Liver (tissue), 9 donors: Measurements from ENCODE around the gene ZNRF4. TPM values are rescaled to one million over a fixed set of nuclear protein-coding genes. Genes with fewer than 3 reads are reported as not detected.

ENCODE experiments used
- DNase-seq: peaks from one replicate; pipeline ENCODE4 v3.0.0-alpha.2; 2017; ENCODE audit warnings: low spot score
- H3K27ac ChIP-seq, 2 donors: one replicate each; pipeline ENCODE4 v1.7.0; 2013; ENCODE audit warnings: inconsistent platforms in 2 of 2, low read length in 2 of 2, control low read depth in 1 of 2, low read depth in 1 of 2, mild to moderate bottlenecking in 1 of 2
- H3K27me3 ChIP-seq, 4 donors: one replicate each; pipeline versions ENCODE4 v1.6.1 to v1.7.0; 2013; ENCODE audit warnings: low read length in 3 of 4, inconsistent platforms in 1 of 4, mild to moderate bottlenecking in 1 of 4, moderate library complexity in 1 of 4; ENCODE audit not compliant: control insufficient read depth in 4 of 4, insufficient read depth in 4 of 4
- H3K36me3 ChIP-seq, 4 donors: one replicate each; pipeline versions ENCODE4 v1.6.1 to v1.7.0; 2013; ENCODE audit warnings: low read length in 3 of 4, mild to moderate bottlenecking in 3 of 4, low read depth in 1 of 4, moderate library complexity in 1 of 4; ENCODE audit not compliant: control insufficient read depth in 4 of 4, insufficient read depth in 3 of 4
- H3K4me1 ChIP-seq, 4 donors: one replicate each; pipeline versions ENCODE4 v1.6.1 to v1.7.0; 2013; ENCODE audit warnings: low read length in 3 of 4, mild to moderate bottlenecking in 3 of 4, moderate library complexity in 1 of 4; ENCODE audit not compliant: control insufficient read depth in 4 of 4, insufficient read depth in 4 of 4
- H3K4me3 ChIP-seq, 3 donors: one replicate each; pipeline versions ENCODE4 v1.6.1 to v1.7.0; 2013; ENCODE audit warnings: low read length in 3 of 3, control low read depth in 1 of 3, low read depth in 1 of 3, mild to moderate bottlenecking in 1 of 3
- H3K9ac ChIP-seq, 2 donors: one replicate each; pipeline ENCODE4 v1.7.0; 2013; ENCODE audit warnings: low read length in 2 of 2, mild to moderate bottlenecking in 2 of 2, moderate library complexity in 2 of 2, control low read depth in 1 of 2, low read depth in 1 of 2
- H3K9me3 ChIP-seq, 4 donors: one replicate each; pipeline versions ENCODE4 v1.6.1 to v1.7.0; 2013; ENCODE audit warnings: low read length in 3 of 4; ENCODE audit not compliant: control insufficient read depth in 4 of 4
- EGR1 ChIP-seq, 2 donors: IDR thresholded peaks; 2 replicates each; pipeline ENCODE4 v1.6.1; 2016 to 2018; ENCODE audit warnings: antibody characterized with exemption in 2 of 2, low read depth in 2 of 2
- FOXA1 ChIP-seq: IDR thresholded peaks from 2 replicates; pipeline ENCODE4 v1.6.1; 2016; ENCODE audit warnings: antibody characterized with exemption
- FOXA2 ChIP-seq: IDR thresholded peaks from 2 replicates; pipeline ENCODE4 v1.6.1; 2016; ENCODE audit warnings: antibody characterized with exemption
- GABPA ChIP-seq, 2 donors: IDR thresholded peaks in 1 of 2; conservative IDR thresholded peaks in 1 of 2; 2 replicates each; pipeline ENCODE4 v1.6.1; 2016; ENCODE audit warnings: antibody characterized with exemption in 2 of 2, mild to moderate bottlenecking in 1 of 2, moderate library complexity in 1 of 2
- HNF4A ChIP-seq, 2 donors: conservative IDR thresholded peaks; 2 replicates each; pipeline ENCODE4 v1.6.1; 2016; ENCODE audit warnings: antibody characterized with exemption in 2 of 2, mild to moderate bottlenecking in 2 of 2
- HNF4G ChIP-seq: IDR thresholded peaks from 2 replicates; pipeline ENCODE4 v1.6.1; 2016; ENCODE audit warnings: antibody characterized with exemption
- JUND ChIP-seq, 2 donors: IDR thresholded peaks; 2 replicates each; pipeline ENCODE4 v1.6.1; 2016; ENCODE audit warnings: antibody characterized with exemption in 2 of 2
- NR2F2 ChIP-seq: IDR thresholded peaks from 2 replicates; pipeline ENCODE4 v1.6.1; 2016; ENCODE audit warnings: antibody characterized with exemption
- RAD21 ChIP-seq, 2 donors: IDR thresholded peaks; 2 replicates each; pipeline ENCODE4 v1.6.1; 2016; ENCODE audit warnings: antibody characterized with exemption in 2 of 2, mild to moderate bottlenecking in 2 of 2
- RXRA ChIP-seq, 2 donors: IDR thresholded peaks; 2 replicates each; pipeline ENCODE4 v1.6.1; 2017 to 2018; ENCODE audit warnings: antibody characterized with exemption in 2 of 2, mild to moderate bottlenecking in 1 of 2
- SP1 ChIP-seq: IDR thresholded peaks from 2 replicates; pipeline ENCODE4 v1.6.1; 2018; ENCODE audit warnings: antibody characterized with exemption, mild to moderate bottlenecking
- TAF1 ChIP-seq: conservative IDR thresholded peaks from 2 replicates; pipeline ENCODE4 v1.6.1; 2016; ENCODE audit warnings: antibody characterized with exemption, mild to moderate bottlenecking
- YY1 ChIP-seq: IDR thresholded peaks from 2 replicates; pipeline ENCODE4 v1.6.1; 2016; ENCODE audit warnings: antibody characterized with exemption, mild to moderate bottlenecking
- WGBS: extraction: QIAGEN DNeasy Blood & Tissue Kit; methylation state at CpG from one replicate; pipeline ENCODE4 v1.1.7; 2013; 5-methylcytosine and 5-hydroxymethylcytosine counted together
- polyA plus RNA-seq, 2 donors: library from polyadenylated mRNA; stranded (reverse) in 1 of 2; unstranded in 1 of 2; fragments of 200-250 nt in 1 of 2; fragments of >200 nt in 1 of 2; fragmentation: Nextera tagmentation in 1 of 2; extraction: Ambion mirVana in 1 of 2; gene quantifications; one replicate each; pipeline versions ENCODE4 v1.2.1 to v1.2.3, GENCODE V29; 2013 to 2015
- total RNA-seq, 2 donors: library from RNA; depleted of rRNA; stranded (reverse); fragments of >200 nt; gene quantifications; one replicate each; pipeline ENCODE4 v1.2.3, GENCODE V29; 2014
- TF ChIP-seq, protein P1 (sequence below): fragments of 150-350 bp; IDR thresholded peaks from 2 replicates; pipeline ENCODE4 v1.5.1; 2017; ENCODE audit warnings: improper control_type of control experiment, low read depth, low read length; ENCODE audit not compliant: missing input control
- TF ChIP-seq, protein P2 (sequence below): IDR thresholded peaks from 2 replicates; pipeline ENCODE4 v1.6.1; 2016; ENCODE audit warnings: antibody characterized with exemption, mild to moderate bottlenecking
- TF ChIP-seq, protein P3 (sequence below): IDR thresholded peaks from 2 replicates; pipeline ENCODE4 v1.6.1; 2016; ENCODE audit warnings: antibody characterized with exemption
- TF ChIP-seq, protein P4 (sequence below): IDR thresholded peaks from 2 replicates; pipeline ENCODE4 v1.6.1; 2016; ENCODE audit warnings: antibody characterized with exemption
- TF ChIP-seq, protein P5 (sequence below): IDR thresholded peaks from 2 replicates; pipeline ENCODE4 v1.6.1; 2016; ENCODE audit warnings: antibody characterized with exemption
- donor health status: healthy.
- donor health status: healthy.
- donor health status: healthy.
- donor health status: healthy.
- donor health status: healthy.

ZNRF4 gene
- total and polyA plus RNA-seq, 4 donors, result not detected

DNA sequence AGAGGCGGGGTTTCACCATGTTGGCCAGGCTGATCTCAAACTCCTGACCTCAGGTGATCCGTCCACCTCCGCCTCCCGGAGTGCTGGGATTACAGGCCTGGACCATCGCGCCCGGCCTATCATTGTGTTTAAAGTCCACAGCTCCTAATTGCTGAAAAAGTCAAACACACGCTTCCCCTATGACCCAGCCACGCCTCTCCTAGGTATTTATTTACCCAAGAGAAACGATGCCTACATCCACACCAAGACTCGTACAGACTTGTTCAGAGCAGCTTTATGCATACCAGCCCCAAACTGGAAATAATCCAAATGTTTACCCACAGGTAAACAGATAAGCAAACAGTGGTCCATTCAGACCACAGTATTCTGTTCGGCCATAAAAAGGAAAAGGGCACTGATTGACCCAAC, 15.1 kb downstream of the ZNRF4 start:
- Histone ChIP-seq H3K36me3 (no peaks in the 10 kb centered on the region), H3K9ac (no peak overlapping the region), H3K4me3 (no peak overlapping the region), H3K4me1 (no peaks in the 10 kb centered on the region), H3K27ac (no peak overlapping the region), H3K27me3 (no peaks in the 10 kb centered on the region), H3K9me3 (no peaks in the 10 kb centered on the region)
- DNase-seq, result no peak
- WGBS, result 25% methylated on average over 12 of the region's 12 CpGs
- TF ChIP-seq, protein P1, sequence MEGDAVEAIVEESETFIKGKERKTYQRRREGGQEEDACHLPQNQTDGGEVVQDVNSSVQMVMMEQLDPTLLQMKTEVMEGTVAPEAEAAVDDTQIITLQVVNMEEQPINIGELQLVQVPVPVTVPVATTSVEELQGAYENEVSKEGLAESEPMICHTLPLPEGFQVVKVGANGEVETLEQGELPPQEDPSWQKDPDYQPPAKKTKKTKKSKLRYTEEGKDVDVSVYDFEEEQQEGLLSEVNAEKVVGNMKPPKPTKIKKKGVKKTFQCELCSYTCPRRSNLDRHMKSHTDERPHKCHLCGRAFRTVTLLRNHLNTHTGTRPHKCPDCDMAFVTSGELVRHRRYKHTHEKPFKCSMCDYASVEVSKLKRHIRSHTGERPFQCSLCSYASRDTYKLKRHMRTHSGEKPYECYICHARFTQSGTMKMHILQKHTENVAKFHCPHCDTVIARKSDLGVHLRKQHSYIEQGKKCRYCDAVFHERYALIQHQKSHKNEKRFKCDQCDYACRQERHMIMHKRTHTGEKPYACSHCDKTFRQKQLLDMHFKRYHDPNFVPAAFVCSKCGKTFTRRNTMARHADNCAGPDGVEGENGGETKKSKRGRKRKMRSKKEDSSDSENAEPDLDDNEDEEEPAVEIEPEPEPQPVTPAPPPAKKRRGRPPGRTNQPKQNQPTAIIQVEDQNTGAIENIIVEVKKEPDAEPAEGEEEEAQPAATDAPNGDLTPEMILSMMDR, result no peak
- peak in 1 of 2 donors; percentile 82 for TF ChIP-seq HNF4A (conservative IDR thresholded peaks at IDR 0.05)
- TF ChIP-seq, protein P2, sequence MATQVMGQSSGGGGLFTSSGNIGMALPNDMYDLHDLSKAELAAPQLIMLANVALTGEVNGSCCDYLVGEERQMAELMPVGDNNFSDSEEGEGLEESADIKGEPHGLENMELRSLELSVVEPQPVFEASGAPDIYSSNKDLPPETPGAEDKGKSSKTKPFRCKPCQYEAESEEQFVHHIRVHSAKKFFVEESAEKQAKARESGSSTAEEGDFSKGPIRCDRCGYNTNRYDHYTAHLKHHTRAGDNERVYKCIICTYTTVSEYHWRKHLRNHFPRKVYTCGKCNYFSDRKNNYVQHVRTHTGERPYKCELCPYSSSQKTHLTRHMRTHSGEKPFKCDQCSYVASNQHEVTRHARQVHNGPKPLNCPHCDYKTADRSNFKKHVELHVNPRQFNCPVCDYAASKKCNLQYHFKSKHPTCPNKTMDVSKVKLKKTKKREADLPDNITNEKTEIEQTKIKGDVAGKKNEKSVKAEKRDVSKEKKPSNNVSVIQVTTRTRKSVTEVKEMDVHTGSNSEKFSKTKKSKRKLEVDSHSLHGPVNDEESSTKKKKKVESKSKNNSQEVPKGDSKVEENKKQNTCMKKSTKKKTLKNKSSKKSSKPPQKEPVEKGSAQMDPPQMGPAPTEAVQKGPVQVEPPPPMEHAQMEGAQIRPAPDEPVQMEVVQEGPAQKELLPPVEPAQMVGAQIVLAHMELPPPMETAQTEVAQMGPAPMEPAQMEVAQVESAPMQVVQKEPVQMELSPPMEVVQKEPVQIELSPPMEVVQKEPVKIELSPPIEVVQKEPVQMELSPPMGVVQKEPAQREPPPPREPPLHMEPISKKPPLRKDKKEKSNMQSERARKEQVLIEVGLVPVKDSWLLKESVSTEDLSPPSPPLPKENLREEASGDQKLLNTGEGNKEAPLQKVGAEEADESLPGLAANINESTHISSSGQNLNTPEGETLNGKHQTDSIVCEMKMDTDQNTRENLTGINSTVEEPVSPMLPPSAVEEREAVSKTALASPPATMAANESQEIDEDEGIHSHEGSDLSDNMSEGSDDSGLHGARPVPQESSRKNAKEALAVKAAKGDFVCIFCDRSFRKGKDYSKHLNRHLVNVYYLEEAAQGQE, result no peak
- peak in 1 of 2 donors; percentile 32 for TF ChIP-seq JUND (IDR thresholded peaks at IDR 0.05)
- TF ChIP-seq HNF4G, result no peak
- peak; percentile 19 for TF ChIP-seq YY1
- no peak for TF ChIP-seq SP1
- TF ChIP-seq FOXA2, result no peak
- TF ChIP-seq RXRA (IDR thresholded peaks at IDR 0.05), result peak in 1 of 2 donors; percentile 79
- TF ChIP-seq, protein P3, sequence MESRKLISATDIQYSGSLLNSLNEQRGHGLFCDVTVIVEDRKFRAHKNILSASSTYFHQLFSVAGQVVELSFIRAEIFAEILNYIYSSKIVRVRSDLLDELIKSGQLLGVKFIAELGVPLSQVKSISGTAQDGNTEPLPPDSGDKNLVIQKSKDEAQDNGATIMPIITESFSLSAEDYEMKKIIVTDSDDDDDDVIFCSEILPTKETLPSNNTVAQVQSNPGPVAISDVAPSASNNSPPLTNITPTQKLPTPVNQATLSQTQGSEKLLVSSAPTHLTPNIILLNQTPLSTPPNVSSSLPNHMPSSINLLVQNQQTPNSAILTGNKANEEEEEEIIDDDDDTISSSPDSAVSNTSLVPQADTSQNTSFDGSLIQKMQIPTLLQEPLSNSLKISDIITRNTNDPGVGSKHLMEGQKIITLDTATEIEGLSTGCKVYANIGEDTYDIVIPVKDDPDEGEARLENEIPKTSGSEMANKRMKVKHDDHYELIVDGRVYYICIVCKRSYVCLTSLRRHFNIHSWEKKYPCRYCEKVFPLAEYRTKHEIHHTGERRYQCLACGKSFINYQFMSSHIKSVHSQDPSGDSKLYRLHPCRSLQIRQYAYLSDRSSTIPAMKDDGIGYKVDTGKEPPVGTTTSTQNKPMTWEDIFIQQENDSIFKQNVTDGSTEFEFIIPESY, result no peak
- no peak for TF ChIP-seq NR2F2
- TF ChIP-seq EGR1 (IDR thresholded peaks at IDR 0.05; ENCODE audit: low read depth in 2 of 2), result no peak
- TF ChIP-seq GABPA (IDR thresholded peaks at IDR 0.05 in 1 of 2, conservative IDR thresholded peaks at IDR 0.05 in 1 of 2), result no peak
- TF ChIP-seq, protein P4, sequence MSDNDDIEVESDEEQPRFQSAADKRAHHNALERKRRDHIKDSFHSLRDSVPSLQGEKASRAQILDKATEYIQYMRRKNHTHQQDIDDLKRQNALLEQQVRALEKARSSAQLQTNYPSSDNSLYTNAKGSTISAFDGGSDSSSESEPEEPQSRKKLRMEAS, result no peak
- TF ChIP-seq RAD21 (IDR thresholded peaks at IDR 0.05), result no peak
- TF ChIP-seq, protein P5, sequence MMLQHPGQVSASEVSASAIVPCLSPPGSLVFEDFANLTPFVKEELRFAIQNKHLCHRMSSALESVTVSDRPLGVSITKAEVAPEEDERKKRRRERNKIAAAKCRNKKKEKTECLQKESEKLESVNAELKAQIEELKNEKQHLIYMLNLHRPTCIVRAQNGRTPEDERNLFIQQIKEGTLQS, result no peak
- no peak for TF ChIP-seq FOXA1
- no peak for TF ChIP-seq TAF1
